ENCODE measurements around the gene PSMD8.

Gene PSMD8

GRCh38 chr19:38333245-38333644 lies 41.1 kb upstream of the PSMD8 start:
- Histone ChIP-seq H3K27ac (replicated peaks; ENCODE audit: low read length) (no peak overlapping the region), H3K23ac (ENCODE audit: low read depth, low read length, poor library complexity) (no peak overlapping the region), H3K79me1 (ENCODE audit: low read depth, low read length) (no peaks in the 10 kb centered on the region), H3K4me3 (ENCODE audit: low read length in 2 of 2) (no peak overlapping the region), H2BK5ac (ENCODE audit: low read length) (no peak overlapping the region), H4K91ac (ENCODE audit: low read depth, low read length, poor library complexity) (no peak overlapping the region), H2BK12ac (ENCODE audit: low read length) (no peak overlapping the region), H3K4me2 (ENCODE audit: insufficient read depth, low read length, poor library complexity, severe bottlenecking) (no peak overlapping the region), H3K14ac (ENCODE audit: low read length) (no peak overlapping the region), H3K9me3 (replicated peaks in 1 of 2; ENCODE audit: control insufficient read depth in 2 of 2, insufficient read depth in 1 of 2, low read depth in 1 of 2, low read length in 2 of 2) (no peaks in the 10 kb centered on the region), H4K8ac (ENCODE audit: low read depth, low read length) (no peak overlapping the region), H2BK15ac (ENCODE audit: low read length) (no peak overlapping the region), H3K4me1 (ENCODE audit: control insufficient read depth in 2 of 2, insufficient read depth in 1 of 2, low read depth in 1 of 2, low read length in 2 of 2) (peaks cover 4 to 5% of the 10 kb centered on the region in 2 donors), H3K9ac (ENCODE audit: low read depth, low read length, poor library complexity) (no peak overlapping the region), H2AK5ac (ENCODE audit: low read depth, low read length) (no peak overlapping the region), H3K18ac (ENCODE audit: low read length) (no peak overlapping the region), H3K4ac (ENCODE audit: low read length) (no peak overlapping the region), H2BK120ac (ENCODE audit: low read depth, low read length) (no peak overlapping the region), H3K27me3 (ENCODE audit: control insufficient read depth in 3 of 3, insufficient read depth in 3 of 3, low read depth in 1 of 3, low read length in 3 of 3) (peaks cover 0 to under 1% (median 0%) of the 10 kb centered on the region in 3 experiments), H2AFZ (ENCODE audit: low read length) (no peak overlapping the region), H3K36me3 (replicated peaks in 1 of 2; ENCODE audit: control insufficient read depth in 2 of 2, insufficient read depth in 2 of 2, low read length in 2 of 2) (no peaks in the 10 kb centered on the region)
- no peak for DNase-seq (ENCODE audit: low spot score)
- no CpG with 5 or more reads among the region's 9 CpGs for WGBS, 2 donors (ENCODE audit: extremely low coverage in 2 of 2, insufficient read length in 2 of 2, insufficient replicate concordance in 1 of 2)

- Histone ChIP-seq H3K18ac (ENCODE audit: low read length) (peak overlapping the region; percentile 79), H4K91ac (ENCODE audit: low read depth, low read length, poor library complexity) (no peak overlapping the region), H3K27me3 (ENCODE audit: control insufficient read depth in 3 of 3, insufficient read depth in 3 of 3, low read depth in 1 of 3, low read length in 3 of 3) (no peaks in the 10 kb centered on the region), H2AFZ (ENCODE audit: low read length) (peak overlapping the region; percentile 99), H3K23ac (ENCODE audit: low read depth, low read length, poor library complexity) (peak overlapping the region; percentile 77), H2BK5ac (ENCODE audit: low read length) (no peak overlapping the region), H3K4me1 (ENCODE audit: control insufficient read depth in 2 of 2, insufficient read depth in 1 of 2, low read depth in 1 of 2, low read length in 2 of 2) (peaks cover 9 to 11% of the 10 kb centered on the region in 2 donors), H4K8ac (ENCODE audit: low read depth, low read length) (no peak overlapping the region), H3K79me1 (ENCODE audit: low read depth, low read length) (no peaks in the 10 kb centered on the region), H3K4me3 (ENCODE audit: low read length in 2 of 2) (peak overlapping the region; percentile 84 to 89), H2BK15ac (ENCODE audit: low read length) (no peak overlapping the region), H3K9me3 (replicated peaks in 1 of 2; ENCODE audit: control insufficient read depth in 2 of 2, insufficient read depth in 1 of 2, low read depth in 1 of 2, low read length in 2 of 2) (peaks cover 0 to 3% of the 10 kb centered on the region in 2 donors), H3K36me3 (replicated peaks in 1 of 2; ENCODE audit: control insufficient read depth in 2 of 2, insufficient read depth in 2 of 2, low read length in 2 of 2) (no peaks in the 10 kb centered on the region), H3K14ac (ENCODE audit: low read length) (no peak overlapping the region), H3K27ac (replicated peaks; ENCODE audit: low read length) (peak overlapping the region; percentile 76), H2BK12ac (ENCODE audit: low read length) (no peak overlapping the region), H2BK120ac (ENCODE audit: low read depth, low read length) (no peak overlapping the region), H2AK5ac (ENCODE audit: low read depth, low read length) (no peak overlapping the region), H3K4me2 (ENCODE audit: insufficient read depth, low read length, poor library complexity, severe bottlenecking) (peak overlapping the region; percentile 100), H3K4ac (ENCODE audit: low read length) (no peak overlapping the region), H3K9ac (ENCODE audit: low read depth, low read length, poor library complexity) (peak overlapping the region; percentile 87)
- peak; percentile 91 for DNase-seq (ENCODE audit: low spot score)
- WGBS, 2 donors (ENCODE audit: extremely low coverage in 2 of 2, insufficient read length in 2 of 2, insufficient replicate concordance in 1 of 2): no CpG with 5 or more reads among the region's 52 CpGs
Observed at GRCh38 chr19:38335949-38336637, 38.3 kb upstream of the PSMD8 start.

GRCh38 chr19:38336638-38337359 lies 37.6 kb upstream of the PSMD8 start:
- Histone ChIP-seq H3K4me2 (ENCODE audit: insufficient read depth, low read length, poor library complexity, severe bottlenecking) (peak overlapping the region; percentile 100), H3K9me3 (replicated peaks in 1 of 2; ENCODE audit: control insufficient read depth in 2 of 2, insufficient read depth in 1 of 2, low read depth in 1 of 2, low read length in 2 of 2) (peaks cover 0 to 3% of the 10 kb centered on the region in 2 donors), H2BK12ac (ENCODE audit: low read length) (peak overlapping the region; percentile 65), H3K27me3 (ENCODE audit: control insufficient read depth in 3 of 3, insufficient read depth in 3 of 3, low read depth in 1 of 3, low read length in 3 of 3) (no peaks in the 10 kb centered on the region), H4K8ac (ENCODE audit: low read depth, low read length) (no peak overlapping the region), H2BK15ac (ENCODE audit: low read length) (peak overlapping the region; percentile 97), H3K27ac (replicated peaks; ENCODE audit: low read length) (peak overlapping the region; percentile 71), H2BK120ac (ENCODE audit: low read depth, low read length) (no peak overlapping the region), H3K23ac (ENCODE audit: low read depth, low read length, poor library complexity) (peak overlapping the region; percentile 92), H3K4me3 (ENCODE audit: low read length in 2 of 2) (peak overlapping the region; percentile 81 to 89), H3K36me3 (replicated peaks in 1 of 2; ENCODE audit: control insufficient read depth in 2 of 2, insufficient read depth in 2 of 2, low read length in 2 of 2) (no peaks in the 10 kb centered on the region), H3K9ac (ENCODE audit: low read depth, low read length, poor library complexity) (peak overlapping the region; percentile 92), H4K91ac (ENCODE audit: low read depth, low read length, poor library complexity) (peak overlapping the region; percentile 58), H2AK5ac (ENCODE audit: low read depth, low read length) (peak overlapping the region; percentile 82), H2BK5ac (ENCODE audit: low read length) (no peak overlapping the region), H3K79me1 (ENCODE audit: low read depth, low read length) (no peaks in the 10 kb centered on the region), H3K4me1 (ENCODE audit: control insufficient read depth in 2 of 2, insufficient read depth in 1 of 2, low read depth in 1 of 2, low read length in 2 of 2) (peaks cover 9 to 11% of the 10 kb centered on the region in 2 donors), H3K14ac (ENCODE audit: low read length) (peak overlapping the region; percentile 83), H3K4ac (ENCODE audit: low read length) (no peak overlapping the region), H3K18ac (ENCODE audit: low read length) (peak overlapping the region; percentile 95), H2AFZ (ENCODE audit: low read length) (peak overlapping the region; percentile 99)
- WGBS, 2 donors (ENCODE audit: extremely low coverage in 2 of 2, insufficient read length in 2 of 2, insufficient replicate concordance in 1 of 2): no CpG with 5 or more reads among the region's 41 CpGs
- DNase-seq (ENCODE audit: low spot score): peak; percentile 94

- no peak overlapping the region for H3K27ac ChIP-seq (replicated peaks; ENCODE audit: low read length)
- H3K18ac ChIP-seq (ENCODE audit: low read length): peak overlapping the region; percentile 95
Observed at GRCh38 chr19:38337360-38337653, 37.1 kb upstream of the PSMD8 start.

More at GRCh38 chr19:38337360-38337653, 37.1 kb upstream of the PSMD8 start:
- Histone ChIP-seq H3K4me2 (ENCODE audit: insufficient read depth, low read length, poor library complexity, severe bottlenecking) (peak overlapping the region; percentile 100), H2AFZ (ENCODE audit: low read length) (peak overlapping the region; percentile 99), H3K14ac (ENCODE audit: low read length) (peak overlapping the region; percentile 83), H3K23ac (ENCODE audit: low read depth, low read length, poor library complexity) (peak overlapping the region; percentile 92), H2BK5ac (ENCODE audit: low read length) (no peak overlapping the region), H3K4me3 (ENCODE audit: low read length in 2 of 2) (peak overlapping the region; percentile 72 to 89), H3K4ac (ENCODE audit: low read length) (no peak overlapping the region), H4K8ac (ENCODE audit: low read depth, low read length) (no peak overlapping the region), H2AK5ac (ENCODE audit: low read depth, low read length) (peak overlapping the region; percentile 82), H3K9me3 (replicated peaks in 1 of 2; ENCODE audit: control insufficient read depth in 2 of 2, insufficient read depth in 1 of 2, low read depth in 1 of 2, low read length in 2 of 2) (peaks cover 0 to 3% of the 10 kb centered on the region in 2 donors), H3K27me3 (ENCODE audit: control insufficient read depth in 3 of 3, insufficient read depth in 3 of 3, low read depth in 1 of 3, low read length in 3 of 3) (no peaks in the 10 kb centered on the region), H2BK12ac (ENCODE audit: low read length) (peak overlapping the region; percentile 65), H3K4me1 (ENCODE audit: control insufficient read depth in 2 of 2, insufficient read depth in 1 of 2, low read depth in 1 of 2, low read length in 2 of 2) (peaks cover 9 to 11% of the 10 kb centered on the region in 2 donors), H2BK15ac (ENCODE audit: low read length) (peak overlapping the region; percentile 97), H2BK120ac (ENCODE audit: low read depth, low read length) (no peak overlapping the region), H4K91ac (ENCODE audit: low read depth, low read length, poor library complexity) (peak overlapping the region; percentile 58), H3K79me1 (ENCODE audit: low read depth, low read length) (no peaks in the 10 kb centered on the region), H3K36me3 (replicated peaks in 1 of 2; ENCODE audit: control insufficient read depth in 2 of 2, insufficient read depth in 2 of 2, low read length in 2 of 2) (no peaks in the 10 kb centered on the region), H3K9ac (ENCODE audit: low read depth, low read length, poor library complexity) (peak overlapping the region; percentile 92)
- no CpG with 5 or more reads among the region's 10 CpGs for WGBS, 2 donors (ENCODE audit: extremely low coverage in 2 of 2, insufficient read length in 2 of 2, insufficient replicate concordance in 1 of 2)
- no peak for DNase-seq (ENCODE audit: low spot score)

Measured in neuronal stem cell (in vitro differentiated cells).